Measurements from ENCODE around the gene FAM181B.
"Not testable (repeated sequence)": the region's sequence is repeated elsewhere in the genome, so short reads cannot be mapped to it uniquely, and the experiment has no call there.

FAM181B gene

DNA sequence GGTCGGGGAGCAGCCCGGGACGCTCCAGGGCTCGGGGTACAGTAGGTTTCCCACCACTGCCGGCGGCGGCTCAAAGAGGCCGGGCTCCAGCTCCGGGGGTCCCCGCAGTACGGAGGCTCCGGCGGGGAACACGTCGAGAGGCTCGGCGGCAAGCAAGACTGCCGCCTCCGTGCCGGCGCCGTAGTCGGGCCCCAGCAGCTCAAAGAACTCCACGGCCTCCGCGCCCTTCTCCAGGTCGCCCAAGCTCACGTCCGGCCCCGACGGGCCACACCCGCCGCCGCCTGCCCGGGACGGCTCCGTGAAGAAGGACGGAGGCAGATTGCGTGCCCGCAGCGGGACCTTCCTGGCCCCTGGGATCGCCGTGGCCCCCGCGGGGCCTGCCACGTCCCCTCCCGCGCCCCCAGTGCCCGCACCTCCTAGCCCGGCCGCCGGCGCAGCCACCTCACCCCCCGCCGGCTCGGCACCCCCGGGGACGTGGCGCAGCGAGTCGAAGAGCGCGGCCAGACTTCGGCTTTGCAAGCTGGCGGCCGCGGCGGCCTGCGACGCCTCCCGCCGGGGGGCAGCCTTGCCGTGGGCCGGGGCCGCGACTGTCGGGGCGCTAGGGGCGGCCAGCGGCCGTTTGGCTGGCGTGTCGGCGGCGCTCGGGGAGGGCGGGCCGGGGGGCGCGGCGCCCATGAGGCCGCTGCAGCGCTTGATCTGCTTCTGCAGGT is 775 bp downstream of the FAM181B start:
- DNase-seq (ENCODE audit: low read depth): no peak

- no peak for DNase-seq (ENCODE audit: low read depth)
These were observed 1.3 kb downstream of the FAM181B start for GRCh38 chr11:82732348-82732733.

GRCh38 chr11:82731691-82732277 is 1.9 kb downstream of the FAM181B start:
- no peak for DNase-seq (ENCODE audit: low read depth)

DNA sequence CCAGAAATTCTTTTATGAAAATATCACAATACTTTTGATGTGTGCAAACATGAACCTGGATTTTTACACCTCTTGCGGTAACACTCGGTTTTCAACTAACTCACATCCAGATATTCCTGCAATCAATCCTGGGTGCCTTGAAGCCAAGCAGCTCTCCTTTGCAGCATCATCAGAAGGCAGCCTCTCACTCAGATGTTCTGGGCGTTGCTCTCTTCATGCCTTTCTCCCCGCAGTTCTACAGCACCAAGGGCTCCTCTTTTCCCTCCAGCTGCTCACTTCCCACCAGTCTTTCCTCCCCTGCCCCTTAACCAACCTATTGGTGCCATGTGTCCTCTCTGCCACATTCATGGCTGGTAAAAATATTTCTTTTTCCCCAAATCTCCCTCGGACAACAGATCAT is 2.9 kb downstream of the FAM181B start:
- DNase-seq (ENCODE audit: low read depth): no peak

GRCh38 chr11:82730286-82730685 is 3.4 kb downstream of the FAM181B start:
- no peak for DNase-seq (ENCODE audit: low read depth)

DNA sequence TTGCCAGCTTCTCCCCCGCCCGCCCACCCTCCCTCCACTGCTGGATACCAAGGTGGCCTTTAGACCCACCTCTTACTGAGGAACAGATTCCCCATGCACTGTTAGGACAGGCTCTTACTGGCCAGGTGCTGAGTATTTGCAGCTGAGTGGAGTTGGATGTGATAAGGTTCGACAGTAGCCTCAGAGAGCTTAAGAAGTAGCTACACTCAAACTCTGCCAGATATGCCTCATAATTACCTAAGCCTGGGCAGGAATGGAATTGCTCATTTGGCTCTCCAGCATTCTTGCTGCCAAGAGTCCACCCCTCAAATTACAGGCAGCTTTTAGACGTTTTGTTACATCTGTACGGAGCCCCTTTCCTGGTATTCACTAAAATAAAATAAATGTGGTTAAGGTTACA is 9.6 kb downstream of the FAM181B start:
- DNase-seq (ENCODE audit: low read depth): no peak

DNA sequence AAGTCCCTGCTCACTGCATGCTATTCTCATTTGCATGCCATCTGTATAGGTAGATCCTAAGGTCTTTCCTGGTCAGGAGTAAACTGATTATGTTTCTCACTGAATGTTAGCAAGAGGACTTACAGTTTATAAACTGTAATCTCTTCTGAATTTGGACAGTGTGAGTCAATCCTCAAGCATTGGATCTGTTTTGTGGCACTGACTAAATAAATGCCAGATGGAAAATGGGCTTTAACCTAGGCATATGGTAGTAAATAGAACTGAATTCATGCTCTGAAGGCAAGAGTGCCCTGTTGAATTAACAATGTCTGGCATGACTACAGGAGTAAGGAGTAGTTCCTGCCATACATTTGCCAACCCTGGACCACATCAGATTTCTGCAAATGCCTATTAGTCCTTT is 11.4 kb downstream of the FAM181B start:
- DNase-seq (ENCODE audit: low read depth): no peak

- DNase-seq (ENCODE audit: low read depth): no peak
These were observed 13.2 kb downstream of the FAM181B start for GRCh38 chr11:82720267-82721065.

DNA sequence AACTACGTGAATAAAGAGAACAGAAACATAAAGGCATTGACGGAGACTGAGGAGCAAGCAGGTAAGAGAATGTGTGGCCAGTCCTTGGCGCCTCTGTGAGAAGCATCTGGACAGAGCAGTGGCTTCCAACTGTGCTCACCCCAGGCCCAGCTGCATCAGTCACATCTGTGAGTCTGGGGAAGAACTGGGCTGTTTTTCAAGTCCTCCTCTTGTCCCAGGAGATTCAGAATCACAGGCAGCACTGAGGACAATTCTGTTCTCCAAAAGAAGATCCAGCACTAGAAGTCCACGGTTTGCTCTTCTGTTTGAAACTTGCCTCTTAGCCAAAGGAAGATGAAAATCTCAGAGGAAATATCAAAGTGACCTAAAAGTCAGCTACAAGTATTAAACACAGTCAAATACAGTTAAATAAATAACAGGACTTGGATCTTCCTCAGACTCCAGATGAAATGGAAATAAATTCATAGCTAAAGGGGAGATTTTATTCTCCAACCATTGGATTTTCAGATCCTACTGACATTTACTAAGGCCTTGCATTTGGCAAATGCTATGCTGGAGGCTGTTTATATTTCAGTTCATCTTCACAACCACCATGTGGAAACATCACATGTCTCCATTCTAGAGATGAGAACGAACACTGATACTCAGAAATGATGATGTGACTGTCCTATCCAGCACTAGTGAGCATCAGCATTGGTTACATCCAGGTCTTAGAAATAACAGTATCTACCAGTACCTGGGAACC is 14.1 kb downstream of the FAM181B start:
- no peak for DNase-seq (ENCODE audit: low read depth)

DNA sequence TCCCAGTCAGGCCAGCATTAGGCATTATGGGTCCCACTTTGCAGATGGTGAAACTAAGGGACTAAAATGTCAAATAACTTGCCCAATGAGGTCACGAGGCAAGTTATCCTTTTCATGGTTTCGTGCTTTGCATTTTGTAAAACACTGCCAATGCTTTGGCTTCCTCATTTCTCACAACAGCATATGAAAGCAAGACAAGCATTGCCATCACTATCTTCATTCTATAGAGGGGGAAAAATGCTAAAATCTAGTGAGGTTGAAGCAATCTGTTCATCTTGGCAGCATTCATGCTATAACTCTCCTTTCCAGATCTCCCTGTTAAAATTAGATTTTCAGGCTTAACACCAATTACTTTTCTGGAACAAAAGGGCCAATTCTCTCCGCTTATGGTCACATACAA is 14.8 kb downstream of the FAM181B start:
- DNase-seq (ENCODE audit: low read depth): no peak

DNA sequence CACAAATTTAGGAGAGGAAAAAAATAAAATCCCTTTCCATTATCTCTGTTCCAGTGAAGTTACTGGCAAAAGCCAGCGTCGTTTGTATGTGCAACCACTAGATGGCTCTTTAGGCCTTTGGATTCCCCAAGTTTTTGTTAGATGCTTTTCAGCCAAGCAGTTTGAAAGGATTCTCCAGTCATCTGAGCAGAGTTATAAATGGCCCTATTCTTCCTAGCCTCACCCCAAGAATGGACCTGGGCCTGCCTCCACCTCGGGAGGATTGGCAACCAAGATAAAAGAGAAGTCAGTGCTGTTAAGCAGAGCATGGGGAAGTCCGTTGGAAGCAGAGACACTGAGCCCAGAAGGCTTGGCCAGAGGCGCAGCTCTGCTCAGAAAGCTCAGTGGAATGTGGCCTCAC is 15.4 kb downstream of the FAM181B start:
- peak; percentile 57 for DNase-seq (ENCODE audit: low read depth)

DNA sequence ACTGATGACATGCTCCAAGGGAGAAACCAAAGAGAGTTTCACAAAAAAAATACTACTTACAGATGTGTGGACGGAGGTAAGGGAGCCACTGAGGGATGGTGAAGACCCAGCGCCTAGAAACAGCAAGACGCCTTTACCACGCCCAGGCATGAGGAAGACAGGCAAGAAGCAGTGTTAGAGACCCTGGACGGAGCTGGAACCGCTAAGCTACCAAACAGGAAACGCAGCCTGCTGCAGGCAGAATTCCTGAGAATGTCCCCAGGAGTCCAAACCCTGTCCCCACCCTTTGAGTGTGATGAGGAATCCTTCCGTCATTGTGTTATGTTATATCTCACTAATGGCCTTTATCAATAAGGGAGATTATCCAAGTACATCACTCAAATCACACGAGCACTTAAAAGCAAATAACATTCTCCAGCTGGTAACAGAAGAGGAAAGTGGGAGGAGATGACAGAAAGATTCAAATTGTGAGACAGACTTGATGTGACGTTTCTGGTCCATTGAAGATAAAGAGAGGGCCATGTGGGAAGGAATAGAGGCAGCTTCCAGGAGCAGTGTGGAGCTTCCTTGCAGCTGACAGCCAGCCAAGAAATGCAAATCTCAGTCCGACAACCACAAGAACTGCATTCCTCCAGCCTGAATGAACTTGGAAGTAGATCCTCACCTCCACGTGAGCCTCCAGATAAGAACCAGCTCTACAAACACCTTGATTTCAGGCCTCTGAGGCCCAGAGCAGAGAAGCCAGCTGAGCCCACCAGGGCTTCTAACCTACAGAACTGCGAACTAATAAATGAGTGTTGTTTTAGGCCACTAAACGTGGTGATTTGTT is 19.1 kb downstream of the FAM181B start:
- peak; percentile 10 for DNase-seq (ENCODE audit: low read depth)

DNA sequence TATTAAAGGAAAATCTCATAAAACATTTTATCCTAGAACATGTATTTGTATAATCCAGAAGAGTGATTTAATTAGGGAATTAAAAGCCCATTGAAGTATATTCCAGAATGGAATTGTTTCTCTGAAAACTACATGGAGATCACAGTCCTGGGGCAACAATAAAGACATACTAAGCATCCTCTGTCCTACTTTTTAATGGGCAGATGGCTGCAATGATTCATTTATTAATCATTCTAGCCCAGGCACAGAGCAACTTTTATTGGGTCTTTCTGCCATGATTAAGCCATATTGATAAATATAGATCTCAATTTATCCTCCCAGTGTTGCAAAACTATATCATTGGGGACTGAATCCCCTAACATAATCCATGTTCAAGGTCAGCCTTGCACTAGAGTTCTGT is 22.0 kb downstream of the FAM181B start:
- DNase-seq (ENCODE audit: low read depth): no peak

DNA sequence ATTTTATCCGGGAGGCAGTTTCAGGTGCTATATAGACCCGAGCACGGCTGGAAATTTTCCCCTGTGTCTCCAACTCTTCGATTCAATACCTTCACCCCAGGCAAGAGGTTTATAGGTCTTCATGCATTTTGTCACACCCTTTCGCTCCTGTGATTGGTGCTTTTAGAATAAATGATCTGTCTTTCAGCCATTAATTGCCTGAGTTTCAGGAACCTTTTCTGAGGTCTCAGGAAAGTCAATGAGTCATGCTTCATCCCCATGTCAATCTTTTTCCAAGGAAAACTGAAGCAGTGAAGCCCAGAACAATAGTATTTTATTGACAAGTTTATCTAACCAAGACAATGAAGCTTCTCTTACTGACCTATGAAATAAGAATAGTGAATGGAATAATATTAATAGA is 29.9 kb downstream of the FAM181B start:
- no peak for DNase-seq (ENCODE audit: low read depth)

DNA sequence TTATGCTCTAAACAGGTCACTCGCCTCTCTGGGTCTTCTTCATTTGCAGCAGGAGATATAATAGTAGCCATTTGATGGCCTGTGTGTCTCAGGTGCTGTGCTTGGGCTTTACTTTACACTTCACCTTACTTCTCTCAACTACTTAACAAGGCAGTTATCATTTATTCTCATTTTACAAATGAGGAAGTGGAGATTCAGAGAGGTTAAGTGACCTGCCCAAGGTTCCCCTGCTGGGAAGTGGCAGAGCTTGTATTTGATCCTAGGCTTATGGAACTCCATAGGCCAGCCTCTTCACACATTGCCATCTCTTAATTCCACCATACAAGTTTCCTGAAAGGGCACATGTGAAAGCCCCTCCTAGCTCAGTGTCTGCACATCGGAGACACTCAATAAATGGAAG is 30.4 kb downstream of the FAM181B start:
- DNase-seq (ENCODE audit: low read depth): no peak

GRCh38 chr11:82701847-82702520 is 31.7 kb downstream of the FAM181B start:
- DNase-seq (ENCODE audit: low read depth): peak; percentile 45

DNA sequence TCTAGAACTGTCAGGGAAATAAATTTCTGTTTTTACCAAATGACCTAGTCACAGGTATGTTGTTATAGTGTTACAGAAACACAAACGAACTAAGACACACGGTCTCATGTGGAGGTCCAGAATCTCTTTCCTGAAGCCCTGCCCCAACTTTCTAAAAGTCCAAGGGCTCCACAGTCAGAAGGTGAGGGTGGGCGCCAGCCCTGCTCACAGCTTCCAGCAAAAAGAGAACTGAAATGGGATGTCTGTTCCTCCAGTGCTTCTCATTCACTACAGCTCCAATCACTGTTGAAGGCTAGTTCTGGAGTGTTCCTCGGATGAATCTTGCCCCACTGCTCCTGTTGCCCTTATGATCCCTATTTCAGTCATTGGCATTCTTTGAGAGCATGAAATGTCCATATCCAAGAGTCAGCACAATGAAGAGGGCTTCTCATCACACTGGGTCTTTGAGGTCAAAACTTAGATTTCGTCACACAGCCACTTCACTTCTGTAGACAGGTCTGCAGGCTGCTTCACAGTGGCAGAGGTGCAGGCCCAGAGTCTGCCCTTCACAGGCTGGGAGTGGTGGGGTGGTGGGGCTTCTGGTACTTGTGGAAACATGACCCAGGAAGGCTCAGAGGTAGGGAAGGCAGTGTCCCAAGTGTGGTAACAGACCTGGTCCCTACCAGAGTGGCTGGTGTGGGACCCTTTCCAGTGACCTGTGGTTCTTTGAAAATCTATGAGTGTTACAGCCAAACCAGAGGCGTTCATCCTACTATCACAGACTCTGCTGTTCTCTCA is 34.9 kb downstream of the FAM181B start:
- no peak for DNase-seq (ENCODE audit: low read depth)

- no peak for DNase-seq (ENCODE audit: low read depth)
These were observed 40.7 kb downstream of the FAM181B start for GRCh38 chr11:82692981-82693380.

- DNase-seq (ENCODE audit: low read depth): not testable (repeated sequence)
These were observed 44.3 kb downstream of the FAM181B start for GRCh38 chr11:82689347-82689746.

DNA sequence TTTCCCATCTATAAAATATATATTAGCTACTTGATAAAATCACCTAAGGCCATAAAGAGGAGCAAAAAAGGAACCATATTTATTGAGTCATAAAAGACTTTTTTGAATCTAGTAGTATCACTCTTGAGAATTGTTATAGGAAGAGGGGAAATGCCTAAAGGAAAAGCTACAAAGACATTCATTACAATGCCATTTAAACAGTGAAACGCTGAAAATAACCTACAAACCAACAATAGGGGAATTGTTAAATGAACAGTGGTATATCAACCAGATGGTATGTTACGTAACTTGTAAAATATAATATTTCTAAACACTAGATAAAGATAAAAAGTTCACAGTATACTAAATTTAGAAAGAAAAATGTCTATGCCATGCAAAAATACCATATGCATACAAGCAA is 47.5 kb downstream of the FAM181B start:
- no peak for DNase-seq (ENCODE audit: low read depth)

Measured in iris pigment epithelial cell (primary cell).